PC-3 (cell line): ENCODE measurements around the gene SCD. TPM values are rescaled to one million over a fixed set of nuclear protein-coding genes. Genes with fewer than 3 reads are reported as not detected.

ENCODE experiments used
- ATAC-seq: fragments of 200-7000 bp; cut with Tn5 transposase; 2 replicates; pipeline ENCODE4 v1.9.1; 2020; ENCODE audit warnings: mild to moderate bottlenecking, moderate library complexity
- BruUV-seq: library from RNA; stranded (reverse); fragments of 400-500 nt; replicated peaks from 2 replicates; lab custom pipeline; 2021; lab: Mats Ljungman, UMichigan
- CTCF ChIA-PET: fragments of 300-600 bp; sonication (Branson Sonifier 250); formaldehyde crosslinking; loops from one replicate; lab custom pipeline; 2022; ENCODE audit warnings: antibody characterized with exemption; lab: Charles Lee
- POLR2A ChIA-PET: fragments of 300-600 bp; sonication (Branson Sonifier 250); formaldehyde crosslinking; loops from one replicate; lab custom pipeline; 2022; ENCODE audit warnings: antibody characterized with exemption; ENCODE audit not compliant: unreplicated experiment; lab: Charles Lee
- DNase-seq: peaks from one replicate; pipeline ENCODE4 v3.0.0-alpha.2; 2015
- H2AFZ ChIP-seq: fragments of 300-600 bp; sonication (generic); 2 replicates; pipeline ENCODE4 v1.6.0; 2016; ENCODE audit warnings: antibody characterized with exemption, low read length
- H3F3A ChIP-seq: fragments of 300-600 bp; sonication (generic); one replicate; pipeline ENCODE4 v1.6.0; 2017; ENCODE audit warnings: antibody characterized with exemption, low read length, control low read depth, mild to moderate bottlenecking; ENCODE audit not compliant: unreplicated experiment
- H3K27ac ChIP-seq: fragments of 300-600 bp; sonication (generic); 2 replicates; pipeline ENCODE4 v1.5.1; 2016; ENCODE audit warnings: mild to moderate bottlenecking, low read length
- H3K27me3 ChIP-seq: fragments of 300-600 bp; sonication (generic); 2 replicates; pipeline ENCODE4 v1.6.1; 2016; ENCODE audit warnings: low read length, mixed read lengths
- H3K36me3 ChIP-seq: fragments of 300-600 bp; sonication (generic); 2 replicates; pipeline ENCODE4 v1.6.1; 2016; ENCODE audit warnings: low read depth, mixed run types, low read length, mixed read lengths
- H3K4me1 ChIP-seq: fragments of 300-600 bp; sonication (generic); 2 replicates; pipeline ENCODE4 v1.5.1; 2016; ENCODE audit warnings: low read length; ENCODE audit not compliant: insufficient read depth
- H3K4me2 ChIP-seq: fragments of 300-600 bp; sonication (generic); 2 replicates; pipeline ENCODE4 v1.6.0; 2016; ENCODE audit warnings: low read length
- H3K4me3 ChIP-seq: fragments of 300-600 bp; sonication (generic); 2 replicates; pipeline ENCODE4 v1.5.1; 2016; ENCODE audit warnings: mild to moderate bottlenecking, low read length, mixed read lengths
- H3K79me2 ChIP-seq: fragments of 300-600 bp; sonication (generic); 2 replicates; pipeline ENCODE4 v1.6.1; 2017; ENCODE audit warnings: low read length, mixed read lengths
- H3K9ac ChIP-seq: fragments of 300-600 bp; sonication (generic); 2 replicates; pipeline ENCODE4 v1.6.0; 2016; ENCODE audit warnings: mild to moderate bottlenecking, low read length
- H3K9me2 ChIP-seq: fragments of 300-600 bp; sonication (generic); replicated peaks from 2 replicates; pipeline ENCODE4 v1.6.1; 2016; ENCODE audit warnings: mixed run types, low read length, mixed read lengths
- H3K9me3 ChIP-seq: fragments of 300-600 bp; sonication (generic); 2 replicates; pipeline ENCODE4 v1.6.1; 2016; ENCODE audit warnings: low read length, mixed read lengths
- H4K20me1 ChIP-seq: fragments of 300-600 bp; sonication (generic); 2 replicates; pipeline ENCODE4 v1.6.1; 2016; ENCODE audit warnings: low read length, mixed read lengths
- CTCF ChIP-seq: fragments of 300-600 bp; sonication (generic); conservative IDR thresholded peaks from 2 replicates; pipeline ENCODE4 v1.5.1; 2017; ENCODE audit warnings: antibody characterized with exemption, low read depth, mild to moderate bottlenecking, low read length
- EZH2 ChIP-seq: fragments of 300-600 bp; sonication (generic); IDR thresholded peaks from one replicate; pipeline ENCODE4 v1.6.1; 2017; ENCODE audit warnings: antibody characterized with exemption, mild to moderate bottlenecking, low read length; ENCODE audit not compliant: unreplicated experiment
- EZH2phosphoT487 ChIP-seq: fragments of 300-600 bp; sonication (generic); IDR thresholded peaks from 2 replicates; pipeline ENCODE4 v1.6.1; 2018; ENCODE audit warnings: mild to moderate bottlenecking, antibody characterized with exemption, low read length, borderline replicate concordance
- intact Hi-C: fragments of 100-400 bp; cut with micrococcal nuclease; formaldehyde crosslinking; loops from 2 replicates; pipeline ENCODE4 v1.9.0; 2023
- total RNA-seq: library from RNA; depleted of rRNA; stranded (reverse); fragments of >200 nt; gene quantifications from 2 replicates; pipeline ENCODE4 v1.2.3, GENCODE V29; 2014

SCD gene
- total RNA-seq, 1 experiment from 2014 or later: 121 TPM

- Histone ChIP-seq H3K9ac (no peak overlapping the region), H3K36me3 (peaks cover 76% of the 10 kb centered on the region), H3K27me3 (no peaks in the 10 kb centered on the region), H3K27ac (no peak overlapping the region), H3F3A (no peaks in the 10 kb centered on the region), H3K4me1 (peaks cover 12% of the 10 kb centered on the region), H3K9me3 (no peaks in the 10 kb centered on the region), H3K79me2 (peaks cover 37% of the 10 kb centered on the region), H4K20me1 (peaks cover 29% of the 10 kb centered on the region), H3K4me3 (no peak overlapping the region), H2AFZ (no peak overlapping the region), H3K9me2 (no peaks in the 10 kb centered on the region), H3K4me2 (no peak overlapping the region)
- ChIA-PET POLR2A (no interaction called here), CTCF (no interaction called here)
- DNase-seq (no peak), ATAC-seq (no peak)
- BruUV-seq: no TSS peak
- intact Hi-C loops: no loop called here
- TF ChIP-seq CTCF (no peak), EZH2phosphoT487 (no peak), EZH2 (no peak)
Observed at GRCh38 chr10:100353770-100354485, 6.9 kb downstream of the SCD start.

- Histone ChIP-seq H3K9me2 (no peaks in the 10 kb centered on the region), H3K9ac (no peak overlapping the region), H3K79me2 (peaks cover 26% of the 10 kb centered on the region), H2AFZ (no peak overlapping the region), H3K4me3 (no peak overlapping the region), H3K4me1 (peaks cover under 1% of the 10 kb centered on the region; the same call in 1 of the 2 replicates), H3K27ac (no peak overlapping the region), H3K9me3 (no peaks in the 10 kb centered on the region), H3F3A (no peaks in the 10 kb centered on the region), H4K20me1 (peaks cover 17% of the 10 kb centered on the region), H3K4me2 (no peak overlapping the region), H3K27me3 (no peaks in the 10 kb centered on the region), H3K36me3 (peaks cover 75% of the 10 kb centered on the region)
- ATAC-seq (no peak), DNase-seq (no peak)
- TF ChIP-seq EZH2: no peak
- no peak for TF ChIP-seq EZH2phosphoT487
- no peak for TF ChIP-seq CTCF
- ChIA-PET POLR2A (no interaction called here), CTCF (no interaction called here)
- intact Hi-C loops: no loop called here
- no TSS peak for BruUV-seq
Observed at GRCh38 chr10:100355086-100355485, 8.1 kb downstream of the SCD start.
